GM21423 (cell line): ENCODE results near the gene AQP11.
"Not testable (repeated sequence)": the region's sequence is repeated elsewhere in the genome, so short reads cannot be mapped to it uniquely, and the experiment has no call there.

Experiments used
- ATAC-seq: cut with Tn5 transposase; IDR thresholded peaks from one replicate; pipeline ENCODE4 v1.9.1; 2021; ENCODE audit warnings: mild to moderate bottlenecking, moderate library complexity; ENCODE audit not compliant: unreplicated experiment

AQP11 gene

GRCh38 chr11:77590194-77590782 is 535 bp downstream of the AQP11 start:
- peak; percentile 29 for ATAC-seq

GRCh38 chr11:77592727-77593126 is 3.0 kb downstream of the AQP11 start:
- ATAC-seq, result no peak

DNA sequence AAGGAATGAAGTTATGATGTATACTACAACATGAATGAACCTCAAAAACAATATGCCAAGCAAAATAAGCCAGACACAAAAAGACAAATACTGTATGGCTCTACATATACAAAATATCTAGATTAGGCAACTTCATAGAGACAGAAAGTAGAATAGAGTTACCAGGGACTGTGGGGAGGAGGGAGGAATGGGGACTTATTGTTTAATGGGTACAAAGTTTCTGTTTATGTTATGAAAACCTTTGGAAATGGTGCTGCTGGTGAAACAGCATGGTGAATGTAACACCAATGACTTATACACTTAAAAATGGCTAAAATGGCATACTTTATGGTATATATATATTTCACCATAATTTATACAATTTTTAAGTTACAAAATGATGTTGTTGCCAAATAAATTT is 4.1 kb downstream of the AQP11 start:
- no peak for ATAC-seq

DNA sequence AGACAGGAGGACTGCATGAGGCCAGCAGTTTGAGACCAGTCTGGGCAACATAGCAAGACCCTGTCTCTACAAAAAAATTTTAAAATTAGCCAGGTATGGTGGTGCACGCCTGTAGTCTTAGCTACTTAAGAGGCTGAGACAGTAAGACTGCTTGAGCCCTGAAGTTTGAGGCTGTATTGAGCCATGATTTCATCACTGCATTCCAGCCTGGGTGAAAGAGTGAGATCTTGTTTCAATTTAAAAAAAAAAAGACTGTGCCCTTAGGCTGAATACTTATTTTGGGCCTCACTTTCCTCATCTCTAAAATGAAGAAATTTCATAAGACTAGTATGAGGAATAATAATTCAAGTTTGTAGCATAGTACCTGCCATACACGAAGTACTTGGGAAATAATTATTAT is 6.9 kb downstream of the AQP11 start:
- ATAC-seq, result no peak

- ATAC-seq, result no peak
Measured at GRCh38 chr11:77598195-77598594, 8.4 kb downstream of the AQP11 start.

GRCh38 chr11:77602381-77603088 is 12.8 kb downstream of the AQP11 start:
- no peak for ATAC-seq

DNA sequence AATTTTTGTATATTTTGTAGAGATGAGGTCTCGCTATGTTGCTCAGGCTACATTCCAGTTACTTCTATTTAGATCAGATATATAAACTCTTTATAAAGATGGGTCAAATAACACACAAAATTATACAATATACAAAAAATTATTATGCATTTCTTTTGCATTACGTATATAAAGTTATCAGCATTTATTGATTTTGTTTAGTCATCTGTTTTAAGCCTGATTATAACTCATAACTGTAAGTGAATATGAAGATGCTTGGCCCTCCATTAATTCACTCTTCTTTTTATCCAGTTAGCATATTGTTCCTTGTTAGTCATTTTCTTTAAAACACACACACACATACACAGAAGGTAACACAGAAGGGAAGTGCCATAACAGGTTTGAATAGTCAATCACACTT is 14.5 kb downstream of the AQP11 start:
- ATAC-seq, result no peak

GRCh38 chr11:77609234-77609633 is 19.5 kb downstream of the AQP11 start:
- ATAC-seq, result no peak

DNA sequence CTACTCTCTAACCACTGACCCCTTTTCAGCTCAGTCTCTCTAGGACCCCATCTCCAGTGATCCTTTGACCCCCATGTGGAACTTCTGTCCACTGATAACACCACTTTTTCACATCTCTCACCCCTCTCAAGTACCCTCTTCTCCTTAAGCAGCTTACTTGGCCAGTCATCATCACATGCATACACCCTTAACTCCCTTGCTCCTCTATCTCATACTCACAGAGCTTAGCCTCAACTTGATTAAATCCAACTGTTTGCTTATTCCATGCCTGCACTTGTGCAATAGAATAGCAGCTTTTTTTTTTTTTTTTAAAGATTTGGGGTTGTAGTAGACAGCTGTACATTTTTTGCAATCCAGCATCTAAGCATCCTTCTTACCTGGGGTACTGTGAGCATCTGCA is 22.2 kb downstream of the AQP11 start:
- ATAC-seq, result no peak

GRCh38 chr11:77617892-77618291 is 28.1 kb downstream of the AQP11 start:
- ATAC-seq, result no peak

- no peak for ATAC-seq
Measured at GRCh38 chr11:77619576-77620198, 29.9 kb downstream of the AQP11 start.

- no peak for ATAC-seq
Measured at GRCh38 chr11:77630157-77630710, 40.5 kb downstream of the AQP11 start.

DNA sequence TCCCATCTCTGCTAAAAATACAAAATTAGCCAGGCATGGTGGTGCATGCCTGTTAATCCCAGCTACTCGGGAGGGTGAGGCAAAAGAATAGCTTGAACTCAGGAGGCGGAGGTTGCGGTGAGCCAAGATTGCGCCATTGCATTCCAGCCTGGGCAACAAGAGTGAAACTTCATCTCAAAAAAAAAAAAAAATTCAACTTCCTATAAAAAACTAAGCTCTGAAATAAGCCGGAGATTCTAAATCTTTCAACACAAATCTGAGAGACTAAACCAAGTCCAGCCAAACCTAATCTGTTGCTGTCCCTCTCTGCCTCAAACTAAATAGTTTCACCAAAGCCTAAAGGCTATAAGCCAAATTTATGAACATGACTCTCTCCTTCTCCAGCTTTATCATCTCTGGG is 44.2 kb downstream of the AQP11 start:
- ATAC-seq, result not testable (repeated sequence)

GRCh38 chr11:77636731-77637344 is 47.1 kb downstream of the AQP11 start:
- ATAC-seq, result no peak

DNA sequence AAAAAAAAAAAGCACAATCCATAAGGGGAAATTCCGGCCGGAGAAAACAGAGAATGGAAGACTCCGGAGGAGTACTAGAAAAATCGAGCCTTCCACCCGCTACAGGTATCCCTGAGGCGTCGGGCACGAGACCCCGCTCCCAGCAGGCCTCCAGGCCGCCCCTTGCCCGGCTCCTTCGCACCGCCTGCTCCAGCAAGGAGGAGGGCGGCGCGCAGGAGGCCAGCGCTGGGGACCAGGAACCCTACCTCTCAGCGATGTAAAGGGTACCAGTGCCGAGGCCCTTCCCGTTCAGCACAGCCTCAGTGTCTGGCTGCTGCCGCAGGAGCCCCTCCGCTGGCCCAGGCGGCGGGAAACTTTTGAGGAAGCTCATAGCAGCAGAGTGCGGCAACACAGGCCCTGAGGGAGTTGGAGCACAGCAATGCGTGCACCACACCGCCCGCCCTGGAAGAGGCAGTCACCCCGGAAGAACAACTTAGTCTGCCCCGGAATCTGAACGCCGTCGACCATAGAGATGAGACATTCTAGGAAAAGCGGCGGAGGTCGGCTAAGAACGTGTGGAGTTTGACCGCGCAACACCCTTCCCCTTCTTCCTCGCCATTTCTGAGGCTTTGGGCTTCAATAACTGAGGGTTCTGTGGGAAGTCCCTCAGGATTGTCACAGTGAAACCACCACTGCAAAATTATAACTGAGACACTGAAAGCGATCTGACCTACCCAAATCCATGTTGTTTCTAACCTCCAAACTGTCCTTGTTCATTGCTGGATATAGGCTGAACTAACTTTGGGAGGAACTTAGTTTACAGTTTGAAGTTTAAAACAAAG is 47.8 kb downstream of the AQP11 start, which contains the start of gene CLNS1A:
Gene CLNS1A (minus strand): TSS at position 450 of the 821 bp plus-strand sequence. CDS start 80 bp downstream, at position 370.
- ATAC-seq, result peak; percentile 94

- no peak for ATAC-seq
Measured at GRCh38 chr11:77642228-77642627, 52.5 kb downstream of the AQP11 start.

DNA sequence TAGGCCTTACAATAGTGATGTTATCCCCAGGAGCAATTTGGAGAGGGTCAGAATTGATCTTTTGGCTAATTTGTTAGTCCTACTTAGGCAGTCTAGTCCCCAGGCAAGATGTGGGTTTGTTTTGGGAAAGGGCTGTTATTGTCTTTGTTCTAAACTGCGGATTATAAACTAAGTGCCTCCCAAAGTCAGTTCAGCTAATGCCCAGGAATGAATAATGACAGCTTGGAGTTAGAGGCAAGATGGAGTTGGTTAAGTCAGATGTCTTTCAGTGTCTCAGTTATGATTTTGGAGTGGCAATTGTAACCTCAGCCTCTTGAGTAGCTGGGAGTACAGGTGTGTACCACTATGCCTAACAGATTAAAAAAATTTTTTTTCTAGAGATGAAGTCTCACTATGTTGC is 55.1 kb downstream of the AQP11 start:
- ATAC-seq, result no peak

- ATAC-seq, result no peak
Measured at GRCh38 chr11:77647654-77648305, 58.0 kb downstream of the AQP11 start.

DNA sequence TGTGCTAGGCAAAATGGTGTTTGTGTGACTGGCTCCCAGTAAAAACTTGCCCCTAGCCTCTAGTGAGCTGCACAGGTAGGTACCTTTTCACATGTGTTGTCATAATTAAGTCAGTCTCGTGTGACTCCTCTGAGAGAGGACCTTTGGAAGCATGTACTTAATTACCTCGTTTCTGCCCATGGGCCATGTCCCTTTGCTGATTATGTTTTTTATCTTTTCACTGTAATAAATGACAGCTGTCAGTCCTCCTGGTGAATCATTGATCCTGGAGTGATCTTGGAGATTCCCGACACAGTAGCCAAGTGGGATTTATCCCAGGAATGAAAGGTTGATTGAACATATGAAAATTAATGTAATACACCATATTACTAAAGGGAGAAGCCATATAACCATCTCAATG is 60.4 kb downstream of the AQP11 start:
- no peak for ATAC-seq

DNA sequence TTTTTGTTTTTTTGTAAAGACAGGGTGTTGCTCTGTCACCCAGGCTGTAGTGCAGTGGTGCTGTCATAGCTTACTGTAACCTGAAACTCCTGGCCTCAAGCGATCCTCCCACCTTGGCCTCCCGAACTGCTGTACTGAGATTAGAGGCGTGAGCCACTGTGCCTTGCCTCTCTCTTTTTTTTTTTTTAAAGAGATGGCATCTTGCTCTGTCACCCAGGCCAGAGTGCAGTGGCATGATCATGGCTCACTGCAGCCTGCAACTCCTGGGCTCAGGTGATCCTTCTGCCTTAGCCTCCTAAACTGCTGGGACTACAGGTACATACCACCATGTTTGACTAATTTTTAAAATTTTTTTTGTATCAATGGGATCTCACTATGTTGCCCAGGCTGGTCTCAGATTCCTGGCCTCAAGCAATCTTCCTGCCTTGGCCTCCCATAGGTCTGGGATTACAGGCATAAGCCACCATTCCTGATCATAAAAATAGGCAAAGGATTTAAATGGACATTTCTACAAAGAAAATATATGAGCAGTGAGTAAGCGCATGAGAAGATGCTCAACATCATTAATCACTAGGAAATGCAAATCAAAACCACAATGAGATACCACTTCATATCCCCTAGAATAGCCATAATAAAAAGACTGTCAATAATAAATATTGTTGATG is 65.1 kb downstream of the AQP11 start:
- ATAC-seq, result no peak
